Subcutaneous adipose tissue (tissue), 4 donors: ENCODE measurements around the gene DGKG. TPM values are rescaled to one million over a fixed set of nuclear protein-coding genes. Genes with fewer than 3 reads are reported as not detected.

ENCODE experiments used
- total RNA-seq, 4 donors: library from RNA; depleted of rRNA; stranded (reverse); fragments of >200 nt; gene quantifications; one replicate each; pipeline ENCODE4 v1.1.0, GENCODE V29; 2016
- TF ChIP-seq, protein P1 (sequence below): fragments of 450-650 bp; IDR thresholded peaks from one replicate; pipeline ENCODE4 v1.5.1; 2016; ENCODE audit warnings: low read depth, mild to moderate bottlenecking, control low read depth, antibody characterized with exemption, moderate library complexity

DGKG gene
- total RNA-seq, 4 donors from 2014 or later = 0.49 to 3.1 (median 1.8) TPM

GRCh38 chr3:186223476-186223875, 138.6 kb downstream of the DGKG start:
- TF ChIP-seq, protein P1, sequence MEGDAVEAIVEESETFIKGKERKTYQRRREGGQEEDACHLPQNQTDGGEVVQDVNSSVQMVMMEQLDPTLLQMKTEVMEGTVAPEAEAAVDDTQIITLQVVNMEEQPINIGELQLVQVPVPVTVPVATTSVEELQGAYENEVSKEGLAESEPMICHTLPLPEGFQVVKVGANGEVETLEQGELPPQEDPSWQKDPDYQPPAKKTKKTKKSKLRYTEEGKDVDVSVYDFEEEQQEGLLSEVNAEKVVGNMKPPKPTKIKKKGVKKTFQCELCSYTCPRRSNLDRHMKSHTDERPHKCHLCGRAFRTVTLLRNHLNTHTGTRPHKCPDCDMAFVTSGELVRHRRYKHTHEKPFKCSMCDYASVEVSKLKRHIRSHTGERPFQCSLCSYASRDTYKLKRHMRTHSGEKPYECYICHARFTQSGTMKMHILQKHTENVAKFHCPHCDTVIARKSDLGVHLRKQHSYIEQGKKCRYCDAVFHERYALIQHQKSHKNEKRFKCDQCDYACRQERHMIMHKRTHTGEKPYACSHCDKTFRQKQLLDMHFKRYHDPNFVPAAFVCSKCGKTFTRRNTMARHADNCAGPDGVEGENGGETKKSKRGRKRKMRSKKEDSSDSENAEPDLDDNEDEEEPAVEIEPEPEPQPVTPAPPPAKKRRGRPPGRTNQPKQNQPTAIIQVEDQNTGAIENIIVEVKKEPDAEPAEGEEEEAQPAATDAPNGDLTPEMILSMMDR = no peak

DNA sequence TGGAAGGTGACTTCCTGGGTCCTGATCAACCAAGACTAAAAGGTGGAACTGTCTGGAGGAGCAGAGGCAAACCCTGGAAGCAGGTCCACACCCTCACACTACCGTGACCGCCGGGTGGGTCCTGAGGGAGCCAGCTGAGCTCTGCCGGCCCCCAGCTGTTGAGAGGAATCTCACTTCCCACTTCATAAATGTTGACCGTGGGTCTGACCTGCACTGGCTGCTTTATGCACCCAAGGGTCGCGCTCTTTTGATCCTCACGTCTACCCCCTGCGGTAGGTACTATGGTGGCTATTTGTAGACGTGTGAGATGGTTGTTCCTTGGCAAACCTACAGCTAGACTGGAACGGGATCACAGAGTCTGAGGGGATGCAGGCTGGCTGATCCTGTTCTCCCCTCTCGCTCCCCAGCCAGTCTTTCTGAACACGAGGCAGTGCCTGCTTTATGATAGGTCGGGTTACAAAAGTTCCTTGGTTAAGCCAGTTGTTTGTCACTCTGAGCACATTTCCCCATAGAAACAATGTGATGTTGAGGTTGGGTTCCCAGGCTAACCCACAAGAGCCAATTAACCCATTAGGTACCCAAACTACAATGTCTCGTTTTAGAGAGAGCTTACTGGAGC, 140.2 kb downstream of the DGKG start:
- TF ChIP-seq, protein P1 = no peak

DNA sequence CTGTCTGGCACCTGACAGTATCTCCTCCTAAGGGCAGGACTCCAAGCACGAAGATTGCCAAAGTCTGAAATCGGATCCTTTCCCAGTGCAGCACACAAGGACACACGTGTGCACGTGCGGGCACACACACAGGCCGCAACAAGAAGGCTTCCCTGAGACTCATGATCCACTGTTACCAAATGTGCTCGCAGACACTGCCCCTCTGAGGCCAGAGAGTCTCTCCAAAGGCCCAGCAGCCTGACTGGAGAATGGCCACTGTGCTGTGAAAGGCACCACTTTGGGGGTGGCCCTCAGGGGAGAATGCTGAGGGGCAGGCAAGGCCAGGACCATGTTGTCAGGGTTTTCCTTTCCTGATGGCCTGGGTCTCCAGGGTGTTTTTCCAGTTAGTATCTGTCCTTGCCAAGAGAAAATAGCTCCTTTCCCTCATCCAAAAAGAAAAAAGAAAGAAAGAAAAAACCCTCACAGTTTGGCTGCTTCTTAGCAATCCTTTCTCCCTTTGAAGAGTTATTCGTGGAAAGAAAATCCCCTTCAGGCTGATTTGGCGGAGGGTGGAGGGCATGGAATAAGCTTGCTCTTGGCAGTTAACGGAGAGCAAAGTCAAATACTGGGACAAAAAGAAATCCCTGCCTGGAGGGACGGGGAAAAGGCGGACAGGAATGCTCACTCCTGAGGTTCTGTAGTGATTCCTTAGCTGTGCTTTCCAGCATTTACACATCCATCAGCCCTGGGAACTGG, 141.0 kb downstream of the DGKG start:
- TF ChIP-seq, protein P1 = no peak

GRCh38 chr3:186220365-186220764, 141.7 kb downstream of the DGKG start:
- TF ChIP-seq, protein P1 = no peak

- TF ChIP-seq, protein P1 = no peak
Observed at GRCh38 chr3:186219211-186219638, 142.8 kb downstream of the DGKG start.

DNA sequence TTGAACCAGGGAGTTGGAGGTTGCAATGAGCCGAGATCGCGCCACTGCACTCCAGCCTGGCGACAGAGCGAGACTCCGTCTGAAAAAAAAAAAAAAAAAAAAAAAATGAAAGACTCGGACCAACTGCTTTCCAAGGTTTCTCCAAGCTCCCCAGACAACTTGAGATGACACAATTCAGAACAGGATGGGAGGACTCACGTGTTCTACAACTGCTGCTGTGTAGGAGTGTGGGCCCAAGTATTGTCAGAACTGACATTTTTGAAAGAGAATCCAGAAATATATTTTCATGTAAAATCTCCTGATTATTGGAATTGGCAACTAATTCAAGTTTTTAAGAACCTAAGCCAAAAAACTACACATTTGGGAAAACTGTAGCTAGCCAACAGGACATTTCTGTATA, 143.6 kb downstream of the DGKG start:
- TF ChIP-seq, protein P1 = no peak

DNA sequence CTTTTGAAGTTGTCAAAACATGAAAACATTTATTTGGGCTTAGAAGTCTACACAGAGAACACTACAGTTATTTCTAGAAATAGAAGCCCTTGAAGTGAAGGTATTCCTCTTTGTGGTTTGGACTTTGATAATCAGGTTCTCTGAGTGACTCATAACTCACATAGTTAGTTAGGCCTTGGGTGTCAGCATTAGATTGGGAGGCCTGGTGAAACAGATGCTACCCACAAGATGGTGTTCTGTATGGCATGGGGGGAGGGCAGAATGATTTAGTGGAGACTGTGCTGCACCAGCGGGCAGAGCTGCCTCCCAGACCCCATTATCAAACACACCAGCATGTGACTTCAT, 144.2 kb downstream of the DGKG start:
- TF ChIP-seq, protein P1 = no peak
